ENCODE measurements around the gene RCC1. TPM values are rescaled to one million over a fixed set of nuclear protein-coding genes. Genes with fewer than 3 reads are reported as not detected.
"Not testable (repeated sequence)": the region's sequence is repeated elsewhere in the genome, so short reads cannot be mapped to it uniquely, and the experiment has no call there.

The RCC1 gene
- total and polyA plus RNA-seq, 2 experiments from 2014 or later: 17.5 to 27.0 TPM

DNA sequence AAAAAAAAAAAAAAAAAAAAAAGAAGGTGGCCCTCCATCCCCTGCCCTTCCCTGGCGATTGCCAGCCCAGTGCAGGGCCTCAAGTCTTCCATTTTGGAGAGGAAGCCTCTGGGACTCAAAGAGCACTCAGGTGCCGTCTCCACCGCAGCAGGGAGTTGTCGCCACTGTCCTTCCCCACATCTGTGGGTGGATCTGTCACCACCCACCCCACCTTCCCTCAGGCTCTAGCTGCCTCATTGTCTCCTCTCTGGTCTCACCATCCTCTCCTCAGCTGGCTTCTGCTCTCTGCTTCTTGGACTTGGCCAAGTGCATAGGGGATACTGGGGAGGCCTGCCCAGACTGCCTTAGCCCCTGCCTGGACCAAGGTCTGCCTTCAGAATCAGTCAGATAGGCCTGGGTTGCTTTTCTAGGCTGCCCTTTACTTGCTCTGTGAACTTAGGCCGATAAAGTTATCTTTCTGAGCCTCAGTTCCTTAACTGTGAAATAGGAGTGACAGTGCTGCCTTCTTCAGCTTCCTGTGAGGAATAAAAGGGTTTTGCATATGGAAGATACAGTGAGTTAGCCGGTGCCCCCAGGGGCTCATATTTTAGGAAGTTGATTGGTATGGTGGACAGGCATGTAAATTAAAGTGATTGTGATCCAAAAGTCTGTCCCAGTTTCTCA is 15.8 kb downstream of the RCC1 start:
- Histone ChIP-seq H3F3A (ENCODE audit: insufficient read depth) (peaks cover 12% of the 10 kb centered on the region), H3K36me3 (ENCODE audit: low read depth) (no peaks in the 10 kb centered on the region), H4K20me1 (ENCODE audit: insufficient read depth) (no peaks in the 10 kb centered on the region), H3K4me1 (ENCODE audit: insufficient read depth) (0 out of 2 replicates have a peak, but pooled peaks cover 6% of the 10 kb centered on the region), H3K4me2 (ENCODE audit: unreplicated experiment) (no peak overlapping the region), H3K4me3 (no peak overlapping the region), H3K9ac (no peak overlapping the region), H3K27ac (no peak overlapping the region), H3K9me2 (ENCODE audit: insufficient read depth) (no peaks in the 10 kb centered on the region), H3K27me3 (replicated peaks; ENCODE audit: insufficient read depth) (no peaks in the 10 kb centered on the region), H3K9me3 (ENCODE audit: low read depth) (no peaks in the 10 kb centered on the region), H2AFZ (no peak overlapping the region), H3K79me2 (ENCODE audit: insufficient read depth) (peaks cover 75% of the 10 kb centered on the region)
- 95 to 98% methylated on average over 6 of the region's 6 CpGs for WGBS, 2 experiments (ENCODE audit: low coverage in 1 of 2, low lambda C conversion rate in 2 of 2, missing lambda C conversion rate in 2 of 2)
- in situ Hi-C loops (cut with MboI): no loop called here
- DNase-seq: no peak
- TF ChIP-seq EZH2 (IDR thresholded peaks at IDR 0.05; ENCODE audit: insufficient read depth, poor library complexity, severe bottlenecking): no peak
- no peak for TF ChIP-seq EZH2phosphoT487 (IDR thresholded peaks at IDR 0.05; ENCODE audit: insufficient read depth, low read depth)

GRCh38 chr1:28522537-28522936 is 16.7 kb downstream of the RCC1 start:
- H3K36me3 ChIP-seq (ENCODE audit: low read depth); H3K9me3 ChIP-seq (ENCODE audit: low read depth); H3K4me3 ChIP-seq; H3K9me2 ChIP-seq (ENCODE audit: insufficient read depth); DNase-seq; H3K4me1 ChIP-seq (ENCODE audit: insufficient read depth); H3F3A ChIP-seq (ENCODE audit: insufficient read depth); H3K27me3 ChIP-seq (replicated peaks; ENCODE audit: insufficient read depth); H2AFZ ChIP-seq; H3K9ac ChIP-seq; H4K20me1 ChIP-seq (ENCODE audit: insufficient read depth); H3K4me2 ChIP-seq (ENCODE audit: unreplicated experiment); in situ Hi-C loops (cut with MboI); H3K27ac ChIP-seq: not testable (repeated sequence)
- peaks cover 83% of the 10 kb centered on the region for H3K79me2 ChIP-seq (ENCODE audit: insufficient read depth)
- WGBS, 2 experiments (ENCODE audit: low coverage in 1 of 2, low lambda C conversion rate in 2 of 2, missing lambda C conversion rate in 2 of 2): 95 to 99% methylated on average over 9 of the region's 9 CpGs

- H2AFZ ChIP-seq; H4K20me1 ChIP-seq (ENCODE audit: insufficient read depth); H3K27ac ChIP-seq; H3K4me3 ChIP-seq; H3K4me2 ChIP-seq (ENCODE audit: unreplicated experiment); in situ Hi-C loops (cut with MboI); H3K4me1 ChIP-seq (ENCODE audit: insufficient read depth); H3F3A ChIP-seq (ENCODE audit: insufficient read depth); H3K9ac ChIP-seq; H3K9me2 ChIP-seq (ENCODE audit: insufficient read depth); H3K9me3 ChIP-seq (ENCODE audit: low read depth); DNase-seq; H3K27me3 ChIP-seq (replicated peaks; ENCODE audit: insufficient read depth); H3K36me3 ChIP-seq (ENCODE audit: low read depth): not testable (repeated sequence)
- WGBS, 2 experiments (ENCODE audit: low coverage in 1 of 2, low lambda C conversion rate in 2 of 2, missing lambda C conversion rate in 2 of 2): 79 to 86% methylated on average over 10 of the region's 10 CpGs
- H3K79me2 ChIP-seq (ENCODE audit: insufficient read depth): peaks cover 68% of the 10 kb centered on the region
Observed at GRCh38 chr1:28525002-28525642, 19.3 kb downstream of the RCC1 start.

DNA sequence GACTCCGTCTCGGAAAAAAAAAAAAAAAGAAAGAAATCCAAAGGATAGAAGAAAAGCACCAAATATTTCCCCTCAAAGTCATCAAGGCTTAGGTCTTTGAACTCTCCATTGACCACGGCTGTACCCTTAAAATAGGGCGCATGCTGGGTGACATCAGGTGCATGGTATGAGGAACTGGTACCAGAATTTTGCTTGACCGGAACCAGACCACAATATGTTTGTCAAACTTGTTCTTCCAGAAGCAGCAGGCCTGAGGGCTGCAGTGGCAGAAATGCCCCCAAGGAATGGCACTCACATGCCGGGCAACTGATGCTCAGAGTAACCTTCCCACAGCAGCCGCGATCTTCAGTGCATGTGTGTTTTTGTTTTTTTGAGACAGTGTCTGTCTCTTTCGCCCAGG is 21.0 kb downstream of the RCC1 start:
- no peaks in the 10 kb centered on the region for H3K27me3 ChIP-seq (replicated peaks; ENCODE audit: insufficient read depth)
- peaks cover 54% of the 10 kb centered on the region for H3K79me2 ChIP-seq (ENCODE audit: insufficient read depth)
- 85 to 87% methylated on average over 7 to 9 of the region's 9 CpGs for WGBS, 2 experiments (ENCODE audit: low coverage in 1 of 2, low lambda C conversion rate in 2 of 2, missing lambda C conversion rate in 2 of 2)
- no peaks in the 10 kb centered on the region for H3F3A ChIP-seq (ENCODE audit: insufficient read depth)
- H2AFZ ChIP-seq: no peak overlapping the region
- H3K4me3 ChIP-seq: no peak overlapping the region
- in situ Hi-C loops (cut with MboI): no loop called here
- H3K4me2 ChIP-seq (ENCODE audit: unreplicated experiment): no peak overlapping the region
- no peaks in the 10 kb centered on the region for H4K20me1 ChIP-seq (ENCODE audit: insufficient read depth)
- no peak overlapping the region for H3K27ac ChIP-seq
- H3K9me3 ChIP-seq (ENCODE audit: low read depth): no peaks in the 10 kb centered on the region
- no peaks in the 10 kb centered on the region for H3K36me3 ChIP-seq (ENCODE audit: low read depth)
- H3K9ac ChIP-seq: no peak overlapping the region
- no peaks in the 10 kb centered on the region for H3K4me1 ChIP-seq (ENCODE audit: insufficient read depth)
- H3K9me2 ChIP-seq (ENCODE audit: insufficient read depth): no peaks in the 10 kb centered on the region
- no peak for TF ChIP-seq EZH2phosphoT487 (IDR thresholded peaks at IDR 0.05; ENCODE audit: insufficient read depth, low read depth)
- no peak for DNase-seq

- Histone ChIP-seq H3K4me1 (ENCODE audit: insufficient read depth) (no peaks in the 10 kb centered on the region), H3K36me3 (ENCODE audit: low read depth) (no peaks in the 10 kb centered on the region; the same call in 1 of the 2 replicates), H3K9me2 (ENCODE audit: insufficient read depth) (no peaks in the 10 kb centered on the region), H3K27me3 (replicated peaks; ENCODE audit: insufficient read depth) (no peaks in the 10 kb centered on the region), H3K27ac (no peak overlapping the region), H3K4me3 (no peak overlapping the region), H3F3A (ENCODE audit: insufficient read depth) (no peaks in the 10 kb centered on the region), H3K9ac (no peak overlapping the region), H4K20me1 (ENCODE audit: insufficient read depth) (no peaks in the 10 kb centered on the region), H3K9me3 (ENCODE audit: low read depth) (no peaks in the 10 kb centered on the region), H3K4me2 (ENCODE audit: unreplicated experiment) (no peak overlapping the region), H3K79me2 (ENCODE audit: insufficient read depth) (peaks cover 22% of the 10 kb centered on the region), H2AFZ (no peak overlapping the region)
- no peak for DNase-seq
- WGBS, 2 experiments (ENCODE audit: low coverage in 1 of 2, low lambda C conversion rate in 2 of 2, missing lambda C conversion rate in 2 of 2): 95 to 96% methylated on average over 19 to 21 of the region's 31 CpGs
- in situ Hi-C loops (cut with MboI): no loop called here
- TF ChIP-seq EZH2phosphoT487 (IDR thresholded peaks at IDR 0.05; ENCODE audit: insufficient read depth, low read depth): no peak
- no peak for TF ChIP-seq EZH2 (IDR thresholded peaks at IDR 0.05; ENCODE audit: insufficient read depth, poor library complexity, severe bottlenecking)
Observed at GRCh38 chr1:28530456-28530855, 24.6 kb downstream of the RCC1 start.

All from GM23248 (cell line).